ENCODE measurements around the gene NFIB. TPM values are rescaled to one million over a fixed set of nuclear protein-coding genes. Genes with fewer than 3 reads are reported as not detected.
A peak's percentile ranks its signal among the peaks of the same experiment; 100 is the strongest.

Gene NFIB
- polyA plus RNA-seq, 2 of the 4 experiments (the other 2 are of a cell fraction): 10.7 to 21.7 TPM

- no peak for TF ChIP-seq EHF (CRISPR knock-in tag; IDR thresholded peaks at IDR 0.05)
- TF ChIP-seq RARB (CRISPR knock-in tag; IDR thresholded peaks at IDR 0.05): no peak
- no peak for TF ChIP-seq SMC3 (IDR thresholded peaks at IDR 0.05)
- no peak for TF ChIP-seq HOXA7 (CRISPR knock-in tag; IDR thresholded peaks at IDR 0.05)
- TF ChIP-seq BCL3 (IDR thresholded peaks at IDR 0.05): no peak
- TF ChIP-seq KDM5A (IDR thresholded peaks at IDR 0.05): no peak
These were observed 11.2 kb upstream of the NFIB start (continued) for GRCh38 chr9:14325147-14325546.

GRCh38 chr9:14323985-14324650, 10.2 kb upstream of the NFIB start:
- H3K4me2 ChIP-seq: peak overlapping the region; percentile 71
- no peak overlapping the region for H3K4me3 ChIP-seq
- ATAC-seq: no peak
- DNase-seq (ENCODE audit: low read depth in 1 of 2, low spot score in 1 of 2): no peak
- POLR2A ChIA-PET: interaction anchor here (1.1 to 1.7 kb wide), 2 partner anchors 10 to 23 kb away, joined by 7 to 8 read pairs; partner anchors contain the start of gene NFIB
- WGBS (ENCODE audit: missing lambda C conversion rate): 70% methylated on average over 2 of the region's 2 CpGs
- peak overlapping the region; percentile 94 to 99 for H3K27ac ChIP-seq
- CTCF ChIA-PET: interaction anchor here (0.9 to 2.4 kb wide), 4 partner anchors 17 to 141 kb away, joined by 3 to 16 read pairs (median 6); no protein-coding TSS in a partner anchor
- no peaks in the 10 kb centered on the region for H3K9me3 ChIP-seq
- peaks cover 38% of the 10 kb centered on the region for H3K4me1 ChIP-seq
- no peak for FAIRE-seq
- no peak for TF ChIP-seq RNF2 (IDR thresholded peaks at IDR 0.05; ENCODE audit: borderline replicate concordance, low read depth)
- no peak for TF ChIP-seq HDAC2 (IDR thresholded peaks at IDR 0.05)
- no peak for TF ChIP-seq GATA3 (IDR thresholded peaks at IDR 0.05; ENCODE audit: borderline replicate concordance)
- TF ChIP-seq RAD21 (conservative IDR thresholded peaks at IDR 0.05 in 1 of 2, IDR thresholded peaks at IDR 0.05 in 1 of 2): no peak
- TF ChIP-seq EP300 (IDR thresholded peaks at IDR 0.05): no peak
- TF ChIP-seq JUNB (IDR thresholded peaks at IDR 0.05): no peak
- TF ChIP-seq SMC3 (IDR thresholded peaks at IDR 0.05): no peak
- TF ChIP-seq ATOH8 (CRISPR knock-in tag; IDR thresholded peaks at IDR 0.05; ENCODE audit: low read depth): no peak
- TF ChIP-seq BCL3 (IDR thresholded peaks at IDR 0.05): no peak
- no peak for TF ChIP-seq HOXA7 (CRISPR knock-in tag; IDR thresholded peaks at IDR 0.05)

GRCh38 chr9:14323083-14323971, 9.4 kb upstream of the NFIB start:
- ChIA-PET CTCF (interaction anchor here (0.9 to 2.4 kb wide), 4 partner anchors 17 to 142 kb away, joined by 3 to 16 read pairs (median 6); no protein-coding TSS in a partner anchor), POLR2A (interaction anchor here (1.1 to 1.7 kb wide), 2 partner anchors 9 to 24 kb away, joined by 7 to 8 read pairs; partner anchors contain the start of gene NFIB)
- 6% methylated on average over 17 of the region's 17 CpGs for WGBS (ENCODE audit: missing lambda C conversion rate)
- peak overlapping the region; percentile 71 for H3K4me2 ChIP-seq
- peaks cover 46% of the 10 kb centered on the region for H3K4me1 ChIP-seq
- H3K9me3 ChIP-seq: no peaks in the 10 kb centered on the region
- TF ChIP-seq PHF8 (IDR thresholded peaks at IDR 0.05; ENCODE audit: borderline replicate concordance, low read depth): 0 out of 2 replicates have a peak, but pooled peaks have one; percentile 0
- no peak for TF ChIP-seq RARB (CRISPR knock-in tag; IDR thresholded peaks at IDR 0.05)
- TF ChIP-seq CEBPB (IDR thresholded peaks at IDR 0.05): 0 out of 4 replicates have a peak, but pooled peaks of 1 of the 2 experiments have one; percentile 6
- peak overlapping the region; percentile 94 to 99 for H3K27ac ChIP-seq
- no peak for DNase-seq (ENCODE audit: low read depth in 1 of 2, low spot score in 1 of 2)
- peak overlapping the region; percentile 60 for H3K4me3 ChIP-seq
- FAIRE-seq: no peak
- ATAC-seq: peak; percentile 25 to 35

Data from A549 (cell line).